Astrocyte (in vitro differentiated cells and primary cell): ENCODE results near the gene PNO1. TPM values are rescaled to one million over a fixed set of nuclear protein-coding genes. Genes with fewer than 3 reads are reported as not detected.
A peak's percentile ranks its signal among the peaks of the same experiment; 100 is the strongest.

Experiments
- DNase-seq: peaks from one replicate; pipeline ENCODE4 v3.0.0-alpha.2; 2010; ENCODE audit warnings: low read depth
- FAIRE-seq: peaks from 2 replicates; lab custom pipeline; 2011; peaks lifted over from hg19 to GRCh38; lab: Jason Lieb, UNC
- H2AFZ ChIP-seq: 2 replicates; pipeline ENCODE4 v1.6.0; 2012; ENCODE audit warnings: low read depth, low read length, inconsistent platforms
- H3K27ac ChIP-seq: 2 replicates; pipeline ENCODE4 v1.5.1; 2011; ENCODE audit warnings: low read depth, low read length, inconsistent platforms
- H3K27me3 ChIP-seq: 2 replicates; pipeline ENCODE4 v1.6.0; 2011; ENCODE audit warnings: low read length, inconsistent platforms; ENCODE audit not compliant: insufficient read depth
- H3K36me3 ChIP-seq: 2 replicates; pipeline ENCODE4 v1.5.1; 2011; ENCODE audit warnings: low read length, inconsistent platforms; ENCODE audit not compliant: insufficient read depth
- H3K4me1 ChIP-seq: 2 replicates; pipeline ENCODE4 v1.5.1; 2011; ENCODE audit warnings: low read length, inconsistent platforms; ENCODE audit not compliant: insufficient read depth
- H3K4me2 ChIP-seq: 2 replicates; pipeline ENCODE4 v1.6.0; 2012; ENCODE audit warnings: low read length, inconsistent platforms
- H3K4me3 ChIP-seq: 2 replicates; pipeline ENCODE4 v1.5.1; 2011; ENCODE audit warnings: low read depth, mild to moderate bottlenecking, low read length, inconsistent platforms; ENCODE audit not compliant: insufficient read depth
- H3K79me2 ChIP-seq: 2 replicates; pipeline ENCODE4 v1.6.0; 2012; ENCODE audit warnings: mild to moderate bottlenecking, low read length, inconsistent platforms; ENCODE audit not compliant: insufficient read depth
- H3K9ac ChIP-seq: 2 replicates; pipeline ENCODE4 v1.6.0; 2012; ENCODE audit warnings: mild to moderate bottlenecking, low read length, inconsistent platforms
- H3K9me3 ChIP-seq: 2 replicates; pipeline ENCODE4 v1.5.1; 2012; ENCODE audit warnings: low read depth, mild to moderate bottlenecking, low read length, inconsistent platforms; ENCODE audit not compliant: insufficient read depth
- H4K20me1 ChIP-seq: 2 replicates; pipeline ENCODE4 v1.6.0; 2012; ENCODE audit warnings: low read length, inconsistent platforms; ENCODE audit not compliant: insufficient read depth
- H3K27ac Mint-ChIP-seq: one replicate; pipeline ENCODE4 v1.8.0; 2021; ENCODE audit warnings: mild to moderate bottlenecking, mixed read lengths; ENCODE audit not compliant: unreplicated experiment
- H3K27me3 Mint-ChIP-seq: one replicate; pipeline ENCODE4 v1.8.0; 2021; ENCODE audit warnings: low read depth, mixed read lengths; ENCODE audit not compliant: unreplicated experiment
- H3K36me3 Mint-ChIP-seq: one replicate; pipeline ENCODE4 v1.8.0; 2021; ENCODE audit warnings: low read depth, mixed read lengths; ENCODE audit not compliant: unreplicated experiment
- H3K4me1 Mint-ChIP-seq: one replicate; pipeline ENCODE4 v1.8.0; 2021; ENCODE audit warnings: low read depth, mixed read lengths; ENCODE audit not compliant: unreplicated experiment
- H3K4me3 Mint-ChIP-seq: one replicate; pipeline ENCODE4 v1.8.0; 2021; ENCODE audit warnings: mild to moderate bottlenecking, moderate library complexity, mixed read lengths; ENCODE audit not compliant: unreplicated experiment
- H3K9me3 Mint-ChIP-seq: one replicate; pipeline ENCODE4 v1.8.0; 2021; ENCODE audit warnings: mild to moderate bottlenecking, mixed read lengths; ENCODE audit not compliant: unreplicated experiment
- CTCF ChIP-seq: IDR thresholded peaks from 2 replicates; pipeline ENCODE4 v1.5.1; 2011; ENCODE audit warnings: low read depth, mild to moderate bottlenecking, inconsistent platforms, low read length, moderate library complexity; ENCODE audit not compliant: insufficient read depth
- EZH2 ChIP-seq: IDR thresholded peaks from 2 replicates; pipeline ENCODE4 v1.6.1; 2012; ENCODE audit warnings: mild to moderate bottlenecking, low read length, inconsistent platforms; ENCODE audit not compliant: insufficient read depth
- total RNA-seq: library from RNA; stranded (reverse); gene quantifications from 2 replicates; pipeline ENCODE4 v1.2.1, GENCODE V29; 2021

Gene PNO1
- total RNA-seq, 1 donor from 2014 or later: 26.8 TPM

GRCh38 chr2:68225119-68225632 is 67.5 kb downstream of the PNO1 start:
- no peak for DNase-seq
- no peak overlapping the region for H3K4me2 ChIP-seq
- H3K79me2 ChIP-seq: peaks cover 100% of the 10 kb centered on the region
- FAIRE-seq: no peak
- peaks cover 39% of the 10 kb centered on the region for H3K4me1 Mint-ChIP-seq
- no peak overlapping the region for H2AFZ ChIP-seq
- no peaks in the 10 kb centered on the region for H3K9me3 Mint-ChIP-seq
- H3K36me3 ChIP-seq: no peaks in the 10 kb centered on the region
- no peak overlapping the region for H3K4me3 ChIP-seq
- peaks cover under 1% of the 10 kb centered on the region for H3K4me1 ChIP-seq
- no peak overlapping the region for H3K9ac ChIP-seq
- no peaks in the 10 kb centered on the region for H3K36me3 Mint-ChIP-seq
- H3K27ac Mint-ChIP-seq: peak overlapping the region; percentile 81
- no peak for TF ChIP-seq EZH2
- TF ChIP-seq CTCF: no peak
- no peaks in the 10 kb centered on the region for H3K27me3 Mint-ChIP-seq
- H3K9me3 ChIP-seq: no peaks in the 10 kb centered on the region
- no peaks in the 10 kb centered on the region for H3K27me3 ChIP-seq
- H3K4me3 Mint-ChIP-seq: no peak overlapping the region
- H3K27ac ChIP-seq: no peak overlapping the region
- H4K20me1 ChIP-seq: peaks cover 81% of the 10 kb centered on the region

Other genes starting within 250 kb of the PNO1 start
- 19.0 and 21.8 TPM in 2 replicates for gene C1D, start 94.9 kb upstream of the PNO1 start, total RNA-seq
- 78.1 and 80.6 TPM in 2 replicates for gene PPP3R1, start 94.6 kb downstream of the PNO1 start, total RNA-seq
- gene CNRIP1, start 162.1 kb downstream of the PNO1 start, total RNA-seq: 4.0 and 4.4 TPM in 2 replicates
- gene PLEK, start 207.4 kb downstream of the PNO1 start, total RNA-seq: not detected in 2 replicates